ENCODE results near the gene ROR2. TPM values are rescaled to one million over a fixed set of nuclear protein-coding genes. Genes with fewer than 3 reads are reported as not detected.

The ROR2 gene
- total and polyA plus RNA-seq, 2 of the 13 experiments (the other 11 are each of a cell fraction or from before 2014, with no cell fraction given): not detected

- Histone ChIP-seq H3K79me2 (ENCODE audit: insufficient read depth, low read length) (no peaks in the 10 kb centered on the region), H2AFZ (ENCODE audit: low read length) (no peak overlapping the region), H3K36me3 (replicated peaks in 1 of 2; ENCODE audit: control insufficient read depth in 1 of 2, insufficient read depth in 2 of 2, low read length in 2 of 2) (no peaks in the 10 kb centered on the region), H3K4me3 (replicated peaks in 1 of 3; ENCODE audit: insufficient read depth in 1 of 3, low read depth in 2 of 3, low read length in 3 of 3) (no peak overlapping the region), H4K20me1 (ENCODE audit: insufficient read depth, low read length) (no peaks in the 10 kb centered on the region), H3K4me2 (ENCODE audit: low read depth, low read length) (no peak overlapping the region), H3K4me1 (ENCODE audit: insufficient read depth, low read length) (no peaks in the 10 kb centered on the region), H3K27me3 (ENCODE audit: control insufficient read depth in 1 of 2, insufficient read depth in 2 of 2, low read length in 2 of 2) (no peaks in the 10 kb centered on the region), H3K27ac (ENCODE audit: extremely low read length, insufficient read depth, low read length) (no peak overlapping the region), H3K9ac (ENCODE audit: insufficient read depth, low read depth, low read length) (no peak overlapping the region), H3K9me3 (ENCODE audit: low read length) (peaks cover 30% of the 10 kb centered on the region)
- intact Hi-C loops (cut with micrococcal nuclease; ENCODE audit: unreplicated experiment) (no loop called here), in situ Hi-C loops (cut with HindIII; ENCODE audit: extremely low pct_ligation_motif_present, low pct_unique_long_range_greater_than_20kb) (no loop called here)
- 36% methylated on average over 6 of the region's 7 CpGs for WGBS (ENCODE audit: low lambda C conversion rate)
- ChIA-PET CTCF (ENCODE audit: low intra/inter-chr PET ratio, low total read pairs) (no interaction called here), POLR2A (no interaction called here)
- ATAC-seq: no peak
- no peak for DNase-seq (ENCODE audit: low spot score)
- no TSS peak for BruUV-seq (replicated peaks)
- FAIRE-seq: no peak
- TF ChIP-seq, protein P1, sequence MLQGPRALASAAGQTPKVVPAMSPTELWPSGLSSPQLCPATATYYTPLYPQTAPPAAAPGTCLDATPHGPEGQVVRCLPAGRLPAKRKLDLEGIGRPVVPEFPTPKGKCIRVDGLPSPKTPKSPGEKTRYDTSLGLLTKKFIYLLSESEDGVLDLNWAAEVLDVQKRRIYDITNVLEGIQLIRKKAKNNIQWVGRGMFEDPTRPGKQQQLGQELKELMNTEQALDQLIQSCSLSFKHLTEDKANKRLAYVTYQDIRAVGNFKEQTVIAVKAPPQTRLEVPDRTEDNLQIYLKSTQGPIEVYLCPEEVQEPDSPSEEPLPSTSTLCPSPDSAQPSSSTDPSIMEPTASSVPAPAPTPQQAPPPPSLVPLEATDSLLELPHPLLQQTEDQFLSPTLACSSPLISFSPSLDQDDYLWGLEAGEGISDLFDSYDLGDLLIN (CRISPR knock-in tag; IDR thresholded peaks at IDR 0.05; ENCODE audit: borderline replicate concordance): no peak
- TF ChIP-seq TIGD3 (CRISPR knock-in tag; IDR thresholded peaks at IDR 0.05; ENCODE audit: borderline replicate concordance) (no peak), ZNF512 (CRISPR knock-in tag; IDR thresholded peaks at IDR 0.05) (no peak), ZNF713 (CRISPR knock-in tag; IDR thresholded peaks at IDR 0.05) (no peak), ZNF501 (CRISPR knock-in tag; IDR thresholded peaks at IDR 0.05) (no peak)
- TF ChIP-seq, protein P2, sequence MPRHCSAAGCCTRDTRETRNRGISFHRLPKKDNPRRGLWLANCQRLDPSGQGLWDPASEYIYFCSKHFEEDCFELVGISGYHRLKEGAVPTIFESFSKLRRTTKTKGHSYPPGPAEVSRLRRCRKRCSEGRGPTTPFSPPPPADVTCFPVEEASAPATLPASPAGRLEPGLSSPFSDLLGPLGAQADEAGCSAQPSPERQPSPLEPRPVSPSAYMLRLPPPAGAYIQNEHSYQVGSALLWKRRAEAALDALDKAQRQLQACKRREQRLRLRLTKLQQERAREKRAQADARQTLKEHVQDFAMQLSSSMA (CRISPR knock-in tag; IDR thresholded peaks at IDR 0.05): no peak
Measured at GRCh38 chr9:91929331-91929730, 20.7 kb downstream of the ROR2 start.
